Activated CD8-positive, alpha-beta memory T cell treated with anti-CD3 and anti-CD28 coated beads for 36 hours (primary cell): Measurements from ENCODE around the gene ITCH. TPM values are rescaled to one million over a fixed set of nuclear protein-coding genes. Genes with fewer than 3 reads are reported as not detected.

Source experiments
- CTCF ChIA-PET: fragments of 350-600 bp; sonication (Branson Sonifier 250); formaldehyde crosslinking; loops from one replicate; lab custom pipeline; 2021; ENCODE audit warnings: antibody characterized with exemption; lab: Charles Lee
- POLR2A ChIA-PET: fragments of 350-600 bp; sonication (Branson Sonifier 250); formaldehyde crosslinking; loops from one replicate; lab custom pipeline; 2021; ENCODE audit warnings: antibody characterized with exemption; lab: Charles Lee
- total RNA-seq, 2 experiments: library from RNA; stranded (reverse); gene quantifications; one replicate each; pipeline ENCODE4 v1.2.3, GENCODE V29; 2021

The ITCH gene
- total RNA-seq, 2 experiments from 2014 or later: 44.1 to 44.8 TPM

- ChIA-PET POLR2A (no interaction called here), CTCF (interaction anchor here (1.8 to 2.9 kb wide), 2 partner anchors 27 to 220 kb away, joined by 5 to 11 read pairs; partner anchors contain the start of gene MAP1LC3A)
These were observed 168.7 kb downstream of the ITCH start for GRCh38 chr20:34531608-34532265.

- ChIA-PET POLR2A (no interaction called here), CTCF (interaction anchor here (1.8 to 2.9 kb wide), 2 partner anchors 26 to 220 kb away, joined by 5 to 11 read pairs; partner anchors contain the start of gene MAP1LC3A)
These were observed 169.2 kb downstream of the ITCH start for GRCh38 chr20:34532320-34532719.

- ChIA-PET POLR2A (no interaction called here), CTCF (interaction anchor here (2.9 kb wide), 1 partner anchor 221 kb away, joined by 11 read pairs; no protein-coding TSS in a partner anchor)
These were observed 169.7 kb downstream of the ITCH start for GRCh38 chr20:34532756-34533155.

- POLR2A ChIA-PET: no interaction called here
These were observed 171.5 kb downstream of the ITCH start for GRCh38 chr20:34534391-34535165.

GRCh38 chr20:34535301-34535840 is 172.3 kb downstream of the ITCH start:
- ChIA-PET POLR2A (no interaction called here), CTCF (no interaction called here)

More at GRCh38 chr20:34534391-34535165, 171.5 kb downstream of the ITCH start:
- CTCF ChIA-PET: no interaction called here

GRCh38 chr20:34535857-34536256 is 172.8 kb downstream of the ITCH start:
- ChIA-PET CTCF (interaction anchor here (0.6 to 1.2 kb wide), 4 partner anchors 12 to 249 kb away, joined by 3 to 4 read pairs (median 4); no protein-coding TSS in a partner anchor), POLR2A (no interaction called here)

GRCh38 chr20:34536798-34537394 is 173.8 kb downstream of the ITCH start:
- CTCF ChIA-PET: interaction anchor here (0.7 to 1.5 kb wide), 8 partner anchors 13 to 229 kb away, joined by 3 to 5 read pairs (median 4); no protein-coding TSS in a partner anchor

GRCh38 chr20:34537651-34538050 is 174.6 kb downstream of the ITCH start:
- ChIA-PET POLR2A (interaction anchor here (0.7 kb wide), 1 partner anchor 10 kb away, joined by 6 read pairs; no protein-coding TSS in a partner anchor), CTCF (interaction anchor here (0.7 to 2.9 kb wide), 10 partner anchors 10 to 228 kb away, joined by 3 to 13 read pairs (median 3); partner anchors contain the start of gene TP53INP2)

More at GRCh38 chr20:34536798-34537394, 173.8 kb downstream of the ITCH start:
- POLR2A ChIA-PET: no interaction called here

- ChIA-PET CTCF (interaction anchor here (0.7 to 2.9 kb wide), 8 partner anchors 9 to 231 kb away, joined by 3 to 13 read pairs (median 4); partner anchors contain the start of gene TP53INP2), POLR2A (no interaction called here)
These were observed 175.6 kb downstream of the ITCH start for GRCh38 chr20:34538671-34539123.

GRCh38 chr20:34539756-34540155 is 176.7 kb downstream of the ITCH start:
- POLR2A ChIA-PET: no interaction called here
- CTCF ChIA-PET: interaction anchor here (0.5 to 2.9 kb wide), 7 partner anchors 36 to 326 kb away, joined by 3 to 13 read pairs (median 3); no protein-coding TSS in a partner anchor

- ChIA-PET CTCF (interaction anchor here (0.7 to 1.1 kb wide), 4 partner anchors 10 to 229 kb away, joined by 3 to 4 read pairs (median 3); no protein-coding TSS in a partner anchor), POLR2A (interaction anchor here (1.2 kb wide), 1 partner anchor 17 kb away, joined by 3 read pairs; no protein-coding TSS in a partner anchor)
These were observed 177.7 kb downstream of the ITCH start for GRCh38 chr20:34540596-34541263.

GRCh38 chr20:34541264-34541901 is 178.3 kb downstream of the ITCH start:
- CTCF ChIA-PET: interaction anchor here (0.5 to 1.1 kb wide), 5 partner anchors 11 to 229 kb away, joined by 3 to 4 read pairs (median 3); no protein-coding TSS in a partner anchor
- POLR2A ChIA-PET: interaction anchor here (1.2 kb wide), 1 partner anchor 17 kb away, joined by 3 read pairs; no protein-coding TSS in a partner anchor

GRCh38 chr20:34541917-34542316 is 178.8 kb downstream of the ITCH start:
- ChIA-PET CTCF (interaction anchor here (0.5 kb wide), 1 partner anchor 215 kb away, joined by 3 read pairs; no protein-coding TSS in a partner anchor), POLR2A (no interaction called here)

GRCh38 chr20:34542439-34542838 is 179.4 kb downstream of the ITCH start:
- POLR2A ChIA-PET: no interaction called here
- CTCF ChIA-PET: no interaction called here

- ChIA-PET CTCF (no interaction called here), POLR2A (interaction anchor here (1.7 kb wide), 1 partner anchor 15 kb away, joined by 6 read pairs; the partner anchor contains the start of gene MAP1LC3A)
These were observed 180.5 kb downstream of the ITCH start for GRCh38 chr20:34543463-34544056.

GRCh38 chr20:34544109-34544796 is 181.2 kb downstream of the ITCH start:
- POLR2A ChIA-PET: interaction anchor here (1.1 to 1.7 kb wide), 2 partner anchors 14 to 29 kb away, joined by 3 to 6 read pairs; partner anchors contain the start of gene MAP1LC3A
- CTCF ChIA-PET: interaction anchor here (0.6 kb wide), 1 partner anchor 322 kb away, joined by 3 read pairs; no protein-coding TSS in a partner anchor
